ENCODE data around the gene PTPRK. TPM values are rescaled to one million over a fixed set of nuclear protein-coding genes. Genes with fewer than 3 reads are reported as not detected.

PTPRK gene
- polyA plus RNA-seq, 2 donors = 4.3 to 5.1 TPM

GRCh38 chr6:128479991-128480390 lies 40.4 kb downstream of the PTPRK start:
- H3K36me3 ChIP-seq (ENCODE audit: control insufficient read depth in 2 of 2, insufficient read depth in 2 of 2, low read length in 1 of 2) = no peaks in the 10 kb centered on the region
- peaks cover 0 to 5% of the 10 kb centered on the region in 2 donors for H3K4me1 ChIP-seq (ENCODE audit: control insufficient read depth in 2 of 2, insufficient read depth in 2 of 2, low read length in 1 of 2)
- H3K27me3 ChIP-seq (ENCODE audit: control insufficient read depth in 1 of 2, insufficient read depth in 2 of 2, low read length in 2 of 2) = no peaks in the 10 kb centered on the region
- 91 to 93% methylated on average over 4 of the region's 4 CpGs for WGBS, 2 donors
- H3K27ac ChIP-seq (ENCODE audit: low read depth in 2 of 2, low read length in 1 of 2) = no peak overlapping the region
- H3K4me3 ChIP-seq (ENCODE audit: low read depth in 1 of 2, low read length in 2 of 2) = no peak overlapping the region
- no peaks in the 10 kb centered on the region for H3K9me3 ChIP-seq (ENCODE audit: control insufficient read depth in 2 of 2, insufficient read depth in 1 of 2, low read depth in 1 of 2, low read length in 1 of 2)

- 91 to 95% methylated on average over 2 of the region's 2 CpGs for WGBS, 2 donors
- peaks cover 0 to 5% of the 10 kb centered on the region in 2 donors for H3K4me1 ChIP-seq (ENCODE audit: control insufficient read depth in 2 of 2, insufficient read depth in 2 of 2, low read length in 1 of 2)
- no peaks in the 10 kb centered on the region for H3K27me3 ChIP-seq (ENCODE audit: control insufficient read depth in 1 of 2, insufficient read depth in 2 of 2, low read length in 2 of 2)
- H3K9me3 ChIP-seq (ENCODE audit: control insufficient read depth in 2 of 2, insufficient read depth in 1 of 2, low read depth in 1 of 2, low read length in 1 of 2) = no peaks in the 10 kb centered on the region
- H3K4me3 ChIP-seq (ENCODE audit: low read depth in 1 of 2, low read length in 2 of 2) = no peak overlapping the region
- H3K27ac ChIP-seq (ENCODE audit: low read depth in 2 of 2, low read length in 1 of 2) = no peak overlapping the region
- H3K36me3 ChIP-seq (ENCODE audit: control insufficient read depth in 2 of 2, insufficient read depth in 2 of 2, low read length in 1 of 2) = no peaks in the 10 kb centered on the region
Observed at GRCh38 chr6:128479048-128479666, 41.2 kb downstream of the PTPRK start.

DNA sequence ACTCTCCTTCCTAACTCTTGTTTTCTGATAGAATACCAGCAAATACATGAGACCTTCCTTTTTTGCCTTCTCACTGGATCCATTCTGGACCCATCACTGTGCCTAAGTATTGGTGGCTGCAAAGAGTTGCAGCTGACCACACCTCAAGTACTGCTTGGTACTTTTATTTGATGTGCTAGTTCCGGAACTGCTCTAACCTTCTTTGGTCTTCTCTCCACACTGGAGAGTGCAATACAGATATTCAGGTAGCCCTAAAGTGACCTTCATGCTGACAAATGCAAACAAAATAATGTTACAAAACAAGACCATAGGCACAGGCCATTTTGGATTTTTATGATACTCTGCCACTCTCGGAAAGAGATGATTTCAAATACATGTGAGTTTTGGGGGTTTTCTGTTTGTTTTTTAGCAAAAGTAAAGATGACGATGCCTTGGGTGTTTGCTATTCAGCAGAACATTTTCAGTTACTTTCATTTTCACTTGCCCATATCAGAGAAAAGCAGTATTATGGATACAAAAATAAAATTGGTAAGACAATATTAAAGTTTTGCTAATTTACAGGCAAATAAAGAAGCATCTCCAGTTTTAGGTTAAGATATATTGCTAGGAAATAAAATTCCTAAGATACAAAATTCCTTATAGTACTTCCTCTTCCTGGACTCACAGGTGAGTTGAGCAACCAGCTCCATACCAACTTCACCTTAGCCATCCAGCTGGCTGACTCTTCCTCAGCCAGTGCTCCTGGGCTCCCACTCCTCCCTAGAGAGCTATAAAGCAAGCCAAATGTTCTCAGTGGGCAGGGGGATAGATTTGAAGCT lies 42.0 kb downstream of the PTPRK start:
- Histone ChIP-seq H3K27ac (ENCODE audit: low read depth in 2 of 2, low read length in 1 of 2) (no peak overlapping the region), H3K27me3 (ENCODE audit: control insufficient read depth in 1 of 2, insufficient read depth in 2 of 2, low read length in 2 of 2) (no peaks in the 10 kb centered on the region), H3K36me3 (ENCODE audit: control insufficient read depth in 2 of 2, insufficient read depth in 2 of 2, low read length in 1 of 2) (no peaks in the 10 kb centered on the region), H3K4me3 (ENCODE audit: low read depth in 1 of 2, low read length in 2 of 2) (no peak overlapping the region), H3K4me1 (ENCODE audit: control insufficient read depth in 2 of 2, insufficient read depth in 2 of 2, low read length in 1 of 2) (peaks cover 0 to 5% of the 10 kb centered on the region in 2 donors), H3K9me3 (ENCODE audit: control insufficient read depth in 2 of 2, insufficient read depth in 1 of 2, low read depth in 1 of 2, low read length in 1 of 2) (no peaks in the 10 kb centered on the region)
- 54 to 65% methylated on average over 3 of the region's 3 CpGs for WGBS, 2 donors

DNA sequence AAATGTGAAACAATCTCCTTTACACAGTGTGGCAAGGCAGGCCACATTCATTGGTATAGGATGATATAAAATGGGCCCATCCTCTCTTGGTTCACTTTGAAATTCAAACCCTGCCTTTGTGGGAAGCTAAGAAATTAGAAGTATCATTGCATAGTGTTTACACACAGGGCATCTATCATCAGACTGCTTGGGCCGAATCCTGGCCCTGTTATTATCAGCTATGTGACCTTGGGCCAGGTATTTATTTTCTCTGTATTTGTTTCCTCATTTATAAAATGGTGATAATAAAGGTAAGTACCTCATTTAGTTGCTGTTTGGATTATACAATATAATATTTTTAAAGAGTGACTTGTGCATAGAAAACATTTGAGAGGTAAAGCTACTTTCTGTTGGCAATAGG lies 45.5 kb downstream of the PTPRK start:
- Histone ChIP-seq H3K27me3 (ENCODE audit: control insufficient read depth in 1 of 2, insufficient read depth in 2 of 2, low read length in 2 of 2) (no peaks in the 10 kb centered on the region), H3K27ac (ENCODE audit: low read depth in 2 of 2, low read length in 1 of 2) (no peak overlapping the region), H3K9me3 (ENCODE audit: control insufficient read depth in 2 of 2, insufficient read depth in 1 of 2, low read depth in 1 of 2, low read length in 1 of 2) (no peaks in the 10 kb centered on the region), H3K36me3 (ENCODE audit: control insufficient read depth in 2 of 2, insufficient read depth in 2 of 2, low read length in 1 of 2) (no peaks in the 10 kb centered on the region), H3K4me1 (ENCODE audit: control insufficient read depth in 2 of 2, insufficient read depth in 2 of 2, low read length in 1 of 2) (peaks cover 0 to 5% of the 10 kb centered on the region in 2 donors), H3K4me3 (ENCODE audit: low read depth in 1 of 2, low read length in 2 of 2) (no peak overlapping the region)
- 53 to 91% methylated on average over 1 of the region's 1 CpG for WGBS, 2 donors

DNA sequence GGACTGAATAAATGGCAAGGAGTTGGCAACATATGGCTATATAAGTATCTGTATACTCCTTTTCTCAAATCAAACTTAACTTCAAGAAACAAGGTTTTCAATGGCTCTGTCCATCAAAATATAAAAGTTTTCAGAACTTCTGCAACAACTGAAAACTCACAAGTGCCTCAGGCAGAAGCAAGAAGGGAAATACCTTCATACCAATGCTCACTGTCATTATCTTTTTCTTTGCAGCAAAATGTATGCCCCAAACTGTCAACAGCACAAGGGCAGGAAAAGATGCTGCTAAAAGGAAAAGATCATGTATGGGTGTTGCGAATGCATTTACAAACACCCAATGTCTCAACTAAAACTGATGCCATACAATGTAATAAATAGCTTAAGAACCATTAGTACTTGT lies 45.9 kb downstream of the PTPRK start:
- 93 to 98% methylated on average over 1 of the region's 1 CpG for WGBS, 2 donors
- Histone ChIP-seq H3K27ac (ENCODE audit: low read depth in 2 of 2, low read length in 1 of 2) (no peak overlapping the region), H3K27me3 (ENCODE audit: control insufficient read depth in 1 of 2, insufficient read depth in 2 of 2, low read length in 2 of 2) (no peaks in the 10 kb centered on the region), H3K4me3 (ENCODE audit: low read depth in 1 of 2, low read length in 2 of 2) (no peak overlapping the region), H3K9me3 (ENCODE audit: control insufficient read depth in 2 of 2, insufficient read depth in 1 of 2, low read depth in 1 of 2, low read length in 1 of 2) (no peaks in the 10 kb centered on the region), H3K4me1 (ENCODE audit: control insufficient read depth in 2 of 2, insufficient read depth in 2 of 2, low read length in 1 of 2) (peaks cover 0 to 5% of the 10 kb centered on the region in 2 donors), H3K36me3 (ENCODE audit: control insufficient read depth in 2 of 2, insufficient read depth in 2 of 2, low read length in 1 of 2) (no peaks in the 10 kb centered on the region)

- Histone ChIP-seq H3K4me1 (ENCODE audit: control insufficient read depth in 2 of 2, insufficient read depth in 2 of 2, low read length in 1 of 2) (no peaks in the 10 kb centered on the region), H3K36me3 (ENCODE audit: control insufficient read depth in 2 of 2, insufficient read depth in 2 of 2, low read length in 1 of 2) (no peaks in the 10 kb centered on the region), H3K4me3 (ENCODE audit: low read depth in 1 of 2, low read length in 2 of 2) (no peak overlapping the region), H3K9me3 (ENCODE audit: control insufficient read depth in 2 of 2, insufficient read depth in 1 of 2, low read depth in 1 of 2, low read length in 1 of 2) (no peaks in the 10 kb centered on the region), H3K27ac (ENCODE audit: low read depth in 2 of 2, low read length in 1 of 2) (no peak overlapping the region), H3K27me3 (ENCODE audit: control insufficient read depth in 1 of 2, insufficient read depth in 2 of 2, low read length in 2 of 2) (no peaks in the 10 kb centered on the region)
- 82 to 87% methylated on average over 4 of the region's 4 CpGs for WGBS, 2 donors
Observed at GRCh38 chr6:128471907-128472306, 48.5 kb downstream of the PTPRK start.

GRCh38 chr6:128465368-128466343 lies 54.7 kb downstream of the PTPRK start:
- 81 to 85% methylated on average over 2 of the region's 2 CpGs for WGBS, 2 donors
- Histone ChIP-seq H3K27me3 (ENCODE audit: control insufficient read depth in 1 of 2, insufficient read depth in 2 of 2, low read length in 2 of 2) (no peaks in the 10 kb centered on the region), H3K9me3 (ENCODE audit: control insufficient read depth in 2 of 2, insufficient read depth in 1 of 2, low read depth in 1 of 2, low read length in 1 of 2) (no peaks in the 10 kb centered on the region), H3K27ac (ENCODE audit: low read depth in 2 of 2, low read length in 1 of 2) (no peak overlapping the region), H3K4me3 (ENCODE audit: low read depth in 1 of 2, low read length in 2 of 2) (no peak overlapping the region), H3K36me3 (ENCODE audit: control insufficient read depth in 2 of 2, insufficient read depth in 2 of 2, low read length in 1 of 2) (no peaks in the 10 kb centered on the region), H3K4me1 (ENCODE audit: control insufficient read depth in 2 of 2, insufficient read depth in 2 of 2, low read length in 1 of 2) (no peaks in the 10 kb centered on the region)

GRCh38 chr6:128464790-128465189 lies 55.6 kb downstream of the PTPRK start:
- Histone ChIP-seq H3K4me3 (ENCODE audit: low read depth in 1 of 2, low read length in 2 of 2) (no peak overlapping the region), H3K36me3 (ENCODE audit: control insufficient read depth in 2 of 2, insufficient read depth in 2 of 2, low read length in 1 of 2) (no peaks in the 10 kb centered on the region), H3K27ac (ENCODE audit: low read depth in 2 of 2, low read length in 1 of 2) (no peak overlapping the region), H3K27me3 (ENCODE audit: control insufficient read depth in 1 of 2, insufficient read depth in 2 of 2, low read length in 2 of 2) (no peaks in the 10 kb centered on the region), H3K9me3 (ENCODE audit: control insufficient read depth in 2 of 2, insufficient read depth in 1 of 2, low read depth in 1 of 2, low read length in 1 of 2) (no peaks in the 10 kb centered on the region), H3K4me1 (ENCODE audit: control insufficient read depth in 2 of 2, insufficient read depth in 2 of 2, low read length in 1 of 2) (no peaks in the 10 kb centered on the region)
- WGBS, 2 donors = 62 to 67% methylated on average over 3 of the region's 3 CpGs

- 73 to 81% methylated on average over 7 of the region's 7 CpGs for WGBS, 2 donors
- H3K27ac ChIP-seq (ENCODE audit: low read depth in 2 of 2, low read length in 1 of 2) = no peak overlapping the region
Observed at GRCh38 chr6:128463942-128464341, 56.5 kb downstream of the PTPRK start.

More at GRCh38 chr6:128463942-128464341, 56.5 kb downstream of the PTPRK start:
- no peaks in the 10 kb centered on the region for H3K4me1 ChIP-seq (ENCODE audit: control insufficient read depth in 2 of 2, insufficient read depth in 2 of 2, low read length in 1 of 2)
- no peaks in the 10 kb centered on the region for H3K27me3 ChIP-seq (ENCODE audit: control insufficient read depth in 1 of 2, insufficient read depth in 2 of 2, low read length in 2 of 2)
- H3K9me3 ChIP-seq (ENCODE audit: control insufficient read depth in 2 of 2, insufficient read depth in 1 of 2, low read depth in 1 of 2, low read length in 1 of 2) = no peaks in the 10 kb centered on the region
- H3K36me3 ChIP-seq (ENCODE audit: control insufficient read depth in 2 of 2, insufficient read depth in 2 of 2, low read length in 1 of 2) = no peaks in the 10 kb centered on the region
- no peak overlapping the region for H3K4me3 ChIP-seq (ENCODE audit: low read depth in 1 of 2, low read length in 2 of 2)

All from esophagus (tissue), 2 donors.